NB4 (cell line): ENCODE measurements around the gene GPRC5B.

Experiments used
- DNase-seq: peaks from one replicate; pipeline ENCODE4 v3.0.0; 2010; ENCODE audit warnings: low read depth
- H3K4me3 ChIP-seq: one replicate; pipeline ENCODE4 v1.5.1; 2011; ENCODE audit warnings: mild to moderate bottlenecking, low read depth, low read length, moderate library complexity
- CTCF ChIP-seq: IDR thresholded peaks from one replicate; pipeline ENCODE4 v1.5.1; 2012; ENCODE audit warnings: low read depth, low read length
- MAX ChIP-seq: IDR thresholded peaks from 2 replicates; pipeline ENCODE4 v1.6.1; 2011; ENCODE audit warnings: low read depth, low read length
- MYC ChIP-seq: IDR thresholded peaks from 2 replicates; pipeline ENCODE4 v1.6.1; 2011; ENCODE audit warnings: low read depth, low read length
- POLR2A ChIP-seq: IDR thresholded peaks from 2 replicates; pipeline ENCODE4 v1.6.1; 2011; ENCODE audit warnings: mild to moderate bottlenecking; ENCODE audit not compliant: insufficient read length; ENCODE audit errors: extremely low read depth

GPRC5B gene

GRCh38 chr16:19883966-19884485 lies 622 bp downstream of the GPRC5B start:
- TF ChIP-seq MAX = no peak
- no peak for TF ChIP-seq CTCF
- TF ChIP-seq MYC = no peak
- TF ChIP-seq POLR2A = no peak
- H3K4me3 ChIP-seq = no peak overlapping the region
- no peak for DNase-seq

GRCh38 chr16:19883296-19883965 lies 1.2 kb downstream of the GPRC5B start:
- H3K4me3 ChIP-seq = no peak overlapping the region
- TF ChIP-seq MYC = no peak
- peak; percentile 22 for DNase-seq

- no peak for DNase-seq
- no peak overlapping the region for H3K4me3 ChIP-seq
- TF ChIP-seq CTCF = no peak
- TF ChIP-seq MYC = no peak
- TF ChIP-seq MAX = no peak
- TF ChIP-seq POLR2A = no peak
Measured at GRCh38 chr16:19882646-19883045, 2.0 kb downstream of the GPRC5B start.

- no peak for DNase-seq
- TF ChIP-seq POLR2A = no peak
- TF ChIP-seq CTCF = no peak
- TF ChIP-seq MYC = no peak
- TF ChIP-seq MAX = no peak
- no peak overlapping the region for H3K4me3 ChIP-seq
Measured at GRCh38 chr16:19882186-19882585, 2.5 kb downstream of the GPRC5B start.

GRCh38 chr16:19881783-19882182 lies 2.9 kb downstream of the GPRC5B start:
- H3K4me3 ChIP-seq = no peak overlapping the region
- no peak for DNase-seq
- no peak for TF ChIP-seq CTCF
- TF ChIP-seq MAX = no peak
- no peak for TF ChIP-seq MYC
- TF ChIP-seq POLR2A = no peak

GRCh38 chr16:19881028-19881427 lies 3.6 kb downstream of the GPRC5B start:
- no peak overlapping the region for H3K4me3 ChIP-seq
- TF ChIP-seq MAX = no peak
- DNase-seq = no peak

GRCh38 chr16:19879241-19879792 lies 5.3 kb downstream of the GPRC5B start:
- no peak for DNase-seq
- H3K4me3 ChIP-seq = no peak overlapping the region
- no peak for TF ChIP-seq MYC
- no peak for TF ChIP-seq MAX
- no peak for TF ChIP-seq POLR2A
- no peak for TF ChIP-seq CTCF
